ENCODE data around the gene HAUS5.
"Not testable (repeated sequence)": the region's sequence is repeated elsewhere in the genome, so short reads cannot be mapped to it uniquely, and the experiment has no call there.

The HAUS5 gene

DNA sequence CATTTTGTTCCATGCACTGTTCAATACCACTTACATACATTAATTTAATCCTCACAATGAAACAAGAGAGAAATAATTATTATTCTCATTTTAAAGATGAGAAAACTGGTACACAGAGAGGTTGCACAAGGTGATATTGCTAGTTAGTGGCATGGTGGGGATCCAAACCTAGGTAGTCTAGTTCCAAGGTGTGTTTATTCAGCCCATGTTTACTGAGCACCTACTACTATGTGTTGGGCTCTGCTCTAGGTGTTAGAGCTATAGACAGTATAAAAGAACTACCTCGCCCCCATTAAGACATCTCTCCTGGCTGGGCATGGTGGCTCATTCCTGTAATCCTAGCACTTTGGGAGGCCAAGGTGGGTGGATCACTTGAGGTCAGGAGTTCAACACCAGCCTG, 29.8 kb upstream of the HAUS5 start:
- H3K9ac ChIP-seq (ENCODE audit: low read length in 5 of 5): no peak overlapping the region
- H3K27ac ChIP-seq (ENCODE audit: low read depth, low read length): no peak overlapping the region
- no peaks in the 10 kb centered on the region for H3K36me3 ChIP-seq (ENCODE audit: control insufficient read depth in 5 of 5, insufficient read depth in 5 of 5, low read length in 5 of 5)
- H3K4me1 ChIP-seq (ENCODE audit: control insufficient read depth in 5 of 5, insufficient read depth in 5 of 5, low read length in 5 of 5): no peaks in the 10 kb centered on the region
- no peak overlapping the region for H3K4me3 ChIP-seq (ENCODE audit: low read depth in 1 of 5, low read length in 5 of 5)
- H3K27me3 ChIP-seq (ENCODE audit: control insufficient read depth in 5 of 5, insufficient read depth in 4 of 5, low read length in 5 of 5): peaks cover 3 to 15% (median 13%) of the 10 kb centered on the region in 5 donors
- peaks cover 0 to 3% (median 0%) of the 10 kb centered on the region in 5 donors for H3K9me3 ChIP-seq (ENCODE audit: control insufficient read depth in 5 of 5, low read length in 5 of 5)

DNA sequence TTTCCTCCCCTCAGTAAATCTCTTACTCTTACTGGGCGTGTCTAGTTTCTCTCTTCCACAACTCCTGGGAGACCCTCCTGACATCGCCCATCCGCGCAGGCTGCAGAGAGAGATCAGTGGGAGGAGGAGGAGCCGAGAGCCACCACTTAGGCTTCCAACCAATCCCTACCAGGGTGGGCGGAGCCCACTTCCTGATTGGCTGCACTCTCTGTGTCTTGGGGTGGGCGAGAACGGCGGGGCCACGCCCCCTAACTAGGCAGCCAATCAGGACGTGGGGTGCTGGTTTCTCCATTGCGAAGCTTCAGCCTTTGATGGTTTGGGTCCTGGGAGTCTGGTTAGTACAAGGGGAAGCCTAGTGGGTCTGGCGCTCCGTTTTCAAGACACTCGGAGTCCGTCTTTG, 26.7 kb upstream of the HAUS5 start, which contains the start of gene PMIS2:
Gene PMIS2 (plus strand): TSS at position 326 of the 400 bp plus-strand sequence. CDS start 87 bp downstream, outside the sequence.
- peaks cover 3 to 15% (median 10%) of the 10 kb centered on the region in 5 donors for H3K27me3 ChIP-seq (ENCODE audit: control insufficient read depth in 5 of 5, insufficient read depth in 4 of 5, low read length in 5 of 5)
- no peaks in the 10 kb centered on the region for H3K36me3 ChIP-seq (ENCODE audit: control insufficient read depth in 5 of 5, insufficient read depth in 5 of 5, low read length in 5 of 5)
- H3K27ac ChIP-seq (ENCODE audit: low read depth, low read length): no peak within 1 kb of the TSS
- no peaks in the 10 kb centered on the region for H3K4me1 ChIP-seq (ENCODE audit: control insufficient read depth in 5 of 5, insufficient read depth in 5 of 5, low read length in 5 of 5)
- no peak within 1 kb of the TSS for H3K9ac ChIP-seq (ENCODE audit: low read length in 5 of 5)
- H3K9me3 ChIP-seq (ENCODE audit: control insufficient read depth in 5 of 5, low read length in 5 of 5): peaks cover 0 to 3% (median 0%) of the 10 kb centered on the region in 5 donors
- H3K4me3 ChIP-seq (ENCODE audit: low read depth in 1 of 5, low read length in 5 of 5): no peak within 1 kb of the TSS

DNA sequence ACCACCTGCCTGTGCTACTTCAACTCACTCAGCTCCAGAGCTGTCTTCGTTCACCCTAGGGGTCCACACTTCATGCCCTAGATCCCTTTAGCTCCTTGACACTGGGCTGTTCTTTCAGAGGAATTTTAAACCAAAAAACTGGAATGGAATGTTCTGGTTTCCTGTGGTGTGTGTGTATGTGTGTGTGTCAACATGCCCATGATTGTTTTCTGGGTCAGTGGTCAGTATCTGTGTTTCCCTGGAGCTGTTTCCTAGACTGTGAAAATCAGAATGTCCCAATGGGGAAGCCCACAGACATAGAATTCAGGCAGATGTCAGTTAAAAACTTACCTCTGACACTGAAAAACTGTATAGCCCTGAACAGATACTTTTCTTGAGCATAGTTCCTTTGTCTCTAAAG, 25.2 kb upstream of the HAUS5 start:
- no peak overlapping the region for H3K9ac ChIP-seq (ENCODE audit: low read length in 5 of 5)
- peaks cover 3 to 15% (median 12%) of the 10 kb centered on the region in 5 donors for H3K27me3 ChIP-seq (ENCODE audit: control insufficient read depth in 5 of 5, insufficient read depth in 4 of 5, low read length in 5 of 5)
- H3K27ac ChIP-seq (ENCODE audit: low read depth, low read length): no peak overlapping the region
- no peak overlapping the region for H3K4me3 ChIP-seq (ENCODE audit: low read depth in 1 of 5, low read length in 5 of 5)
- H3K36me3 ChIP-seq (ENCODE audit: control insufficient read depth in 5 of 5, insufficient read depth in 5 of 5, low read length in 5 of 5): no peaks in the 10 kb centered on the region
- H3K9me3 ChIP-seq (ENCODE audit: control insufficient read depth in 5 of 5, low read length in 5 of 5): no peaks in the 10 kb centered on the region
- H3K4me1 ChIP-seq (ENCODE audit: control insufficient read depth in 5 of 5, insufficient read depth in 5 of 5, low read length in 5 of 5): no peaks in the 10 kb centered on the region

DNA sequence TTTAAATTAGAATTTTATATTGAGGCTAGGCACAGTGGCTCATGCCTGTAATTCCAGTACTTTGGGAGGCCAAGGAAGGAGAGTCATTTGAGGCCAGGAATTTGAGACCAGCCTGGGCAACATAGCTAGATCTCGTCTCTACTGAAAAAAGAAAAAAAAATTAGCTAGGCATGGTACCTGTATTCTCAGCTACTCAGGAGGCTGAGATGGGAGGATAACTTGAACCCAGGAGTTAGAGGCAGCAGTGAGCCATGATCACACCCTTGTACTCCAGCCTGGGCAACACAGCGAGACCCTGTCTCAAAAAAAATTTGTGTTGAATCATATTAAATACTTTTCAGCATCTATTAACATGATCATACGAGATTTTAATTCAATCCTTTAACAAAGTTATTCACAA, 21.7 kb upstream of the HAUS5 start:
- H3K9ac ChIP-seq (ENCODE audit: low read length in 5 of 5): no peak overlapping the region
- H3K27ac ChIP-seq (ENCODE audit: low read depth, low read length): no peak overlapping the region
- H3K27me3 ChIP-seq (ENCODE audit: control insufficient read depth in 5 of 5, insufficient read depth in 4 of 5, low read length in 5 of 5): peaks cover 0 to 6% (median 6%) of the 10 kb centered on the region in 5 donors
- no peaks in the 10 kb centered on the region for H3K4me1 ChIP-seq (ENCODE audit: control insufficient read depth in 5 of 5, insufficient read depth in 5 of 5, low read length in 5 of 5)
- no peak overlapping the region for H3K4me3 ChIP-seq (ENCODE audit: low read depth in 1 of 5, low read length in 5 of 5)
- no peaks in the 10 kb centered on the region for H3K9me3 ChIP-seq (ENCODE audit: control insufficient read depth in 5 of 5, low read length in 5 of 5)
- H3K36me3 ChIP-seq (ENCODE audit: control insufficient read depth in 5 of 5, insufficient read depth in 5 of 5, low read length in 5 of 5): no peaks in the 10 kb centered on the region

DNA sequence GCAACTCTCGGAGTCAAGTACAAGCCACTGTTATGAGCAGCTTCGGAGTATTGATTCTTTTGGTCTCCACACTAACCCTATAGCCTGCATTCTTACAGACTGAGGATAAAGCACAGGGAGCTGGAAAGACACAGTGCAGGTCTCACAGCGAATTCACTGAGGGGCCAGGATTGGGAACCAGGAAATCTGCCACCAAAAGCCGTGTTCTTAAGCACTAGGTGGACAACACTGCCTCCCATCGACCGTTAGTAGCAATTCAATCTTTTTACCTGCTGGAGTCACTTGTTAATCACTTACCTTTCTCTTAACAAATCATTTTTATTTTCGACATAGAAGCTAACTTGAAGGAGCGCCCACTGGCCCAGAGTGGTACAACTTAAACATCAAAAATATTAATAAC, 20.3 kb upstream of the HAUS5 start:
- Histone ChIP-seq H3K27ac (ENCODE audit: low read depth, low read length) (no peak overlapping the region), H3K9me3 (ENCODE audit: control insufficient read depth in 5 of 5, low read length in 5 of 5) (no peaks in the 10 kb centered on the region), H3K9ac (ENCODE audit: low read length in 5 of 5) (no peak overlapping the region), H3K4me3 (ENCODE audit: low read depth in 1 of 5, low read length in 5 of 5) (no peak overlapping the region), H3K4me1 (ENCODE audit: control insufficient read depth in 5 of 5, insufficient read depth in 5 of 5, low read length in 5 of 5) (no peaks in the 10 kb centered on the region), H3K36me3 (ENCODE audit: control insufficient read depth in 5 of 5, insufficient read depth in 5 of 5, low read length in 5 of 5) (no peaks in the 10 kb centered on the region), H3K27me3 (ENCODE audit: control insufficient read depth in 5 of 5, insufficient read depth in 4 of 5, low read length in 5 of 5) (peaks cover 0 to 5% (median 3%) of the 10 kb centered on the region in 5 donors)

DNA sequence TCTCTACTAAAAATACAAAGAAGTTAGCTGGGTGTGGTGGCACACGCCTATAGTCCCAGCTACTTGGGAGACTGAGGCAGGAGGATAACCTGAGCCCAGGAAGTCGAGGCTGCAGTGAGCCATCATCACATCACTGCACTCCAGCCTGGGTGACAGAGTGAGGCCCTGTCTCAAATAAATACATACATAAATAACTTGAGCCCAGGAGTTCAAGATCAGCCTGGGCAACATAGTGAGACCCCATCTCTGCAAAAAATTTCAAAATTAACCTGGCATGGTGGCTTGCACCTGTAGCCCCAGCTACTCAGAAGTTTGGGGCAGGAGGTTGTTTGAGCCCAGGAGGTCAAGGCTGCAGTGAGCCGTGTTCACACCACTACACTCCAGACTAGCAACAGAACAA, 17.5 kb upstream of the HAUS5 start:
- H3K9ac ChIP-seq (ENCODE audit: low read length in 5 of 5); H3K4me1 ChIP-seq (ENCODE audit: control insufficient read depth in 5 of 5, insufficient read depth in 5 of 5, low read length in 5 of 5); H3K36me3 ChIP-seq (ENCODE audit: control insufficient read depth in 5 of 5, insufficient read depth in 5 of 5, low read length in 5 of 5); H3K27ac ChIP-seq (ENCODE audit: low read depth, low read length); H3K9me3 ChIP-seq (ENCODE audit: control insufficient read depth in 5 of 5, low read length in 5 of 5); H3K4me3 ChIP-seq (ENCODE audit: low read depth in 1 of 5, low read length in 5 of 5); H3K27me3 ChIP-seq (ENCODE audit: control insufficient read depth in 5 of 5, insufficient read depth in 4 of 5, low read length in 5 of 5): not testable (repeated sequence)

DNA sequence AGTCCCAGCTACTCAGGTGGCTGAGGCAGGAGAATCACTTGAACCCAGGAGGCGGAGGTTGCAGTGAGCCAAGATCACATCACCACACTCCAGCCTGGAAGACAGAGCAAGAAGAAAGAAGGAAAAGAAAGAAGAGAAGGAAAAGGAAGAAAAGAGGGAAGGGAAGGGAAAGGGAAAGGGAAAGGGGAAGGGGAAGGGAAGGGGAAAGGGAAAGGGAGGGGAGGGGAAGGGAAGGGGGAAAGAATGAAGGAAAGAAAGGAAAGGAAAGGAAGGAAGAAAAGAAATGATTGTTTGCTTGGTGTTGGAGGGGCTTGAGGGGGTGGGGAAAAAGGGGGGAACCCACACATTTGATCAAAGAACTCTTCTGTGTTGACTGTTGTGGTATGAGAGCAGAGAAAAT, 16.6 kb upstream of the HAUS5 start:
- no peak overlapping the region for H3K9ac ChIP-seq (ENCODE audit: low read length in 5 of 5)
- H3K27ac ChIP-seq (ENCODE audit: low read depth, low read length): no peak overlapping the region
- H3K27me3 ChIP-seq (ENCODE audit: control insufficient read depth in 5 of 5, insufficient read depth in 4 of 5, low read length in 5 of 5): peaks cover 0 to 5% (median 3%) of the 10 kb centered on the region in 5 donors
- H3K4me3 ChIP-seq (ENCODE audit: low read depth in 1 of 5, low read length in 5 of 5): no peak overlapping the region
- H3K4me1 ChIP-seq (ENCODE audit: control insufficient read depth in 5 of 5, insufficient read depth in 5 of 5, low read length in 5 of 5): no peaks in the 10 kb centered on the region
- no peaks in the 10 kb centered on the region for H3K9me3 ChIP-seq (ENCODE audit: control insufficient read depth in 5 of 5, low read length in 5 of 5)
- no peaks in the 10 kb centered on the region for H3K36me3 ChIP-seq (ENCODE audit: control insufficient read depth in 5 of 5, insufficient read depth in 5 of 5, low read length in 5 of 5)

DNA sequence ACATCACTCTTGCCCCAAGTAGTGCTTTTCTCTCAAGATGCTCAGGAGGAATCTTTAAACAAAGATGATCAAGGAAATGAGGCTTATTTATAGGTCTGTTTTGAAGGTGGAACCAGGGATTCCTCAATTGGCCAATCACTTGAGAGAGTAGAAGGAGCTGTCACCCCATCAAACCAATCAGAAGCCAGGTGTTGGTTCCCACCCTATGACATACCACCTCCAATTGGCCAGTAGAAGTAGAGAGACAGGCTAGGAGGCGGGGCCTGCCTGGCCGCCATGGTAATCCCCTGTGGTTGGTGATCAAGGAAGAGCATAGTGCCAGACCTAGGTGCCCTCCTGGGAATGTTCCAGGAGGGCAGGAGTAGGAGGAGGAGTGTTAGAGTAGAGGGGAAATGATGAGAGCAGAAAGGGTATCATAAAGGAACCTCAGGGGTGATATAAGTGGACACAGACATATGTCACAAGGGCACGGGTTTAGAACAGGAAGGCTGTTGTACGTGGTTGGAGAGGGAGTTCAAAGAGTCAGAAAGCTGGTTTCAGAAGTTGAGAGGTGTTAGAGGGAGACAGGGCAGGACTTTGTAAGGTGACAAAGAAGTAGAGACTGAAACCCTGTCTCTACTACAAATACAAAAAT, 16.1 kb upstream of the HAUS5 start:
- no peak overlapping the region for H3K27ac ChIP-seq (ENCODE audit: low read depth, low read length)
- no peaks in the 10 kb centered on the region for H3K4me1 ChIP-seq (ENCODE audit: control insufficient read depth in 5 of 5, insufficient read depth in 5 of 5, low read length in 5 of 5)
- H3K36me3 ChIP-seq (ENCODE audit: control insufficient read depth in 5 of 5, insufficient read depth in 5 of 5, low read length in 5 of 5): no peaks in the 10 kb centered on the region
- H3K9me3 ChIP-seq (ENCODE audit: control insufficient read depth in 5 of 5, low read length in 5 of 5): no peaks in the 10 kb centered on the region
- H3K4me3 ChIP-seq (ENCODE audit: low read depth in 1 of 5, low read length in 5 of 5): no peak overlapping the region
- H3K27me3 ChIP-seq (ENCODE audit: control insufficient read depth in 5 of 5, insufficient read depth in 4 of 5, low read length in 5 of 5): peaks cover 0 to 5% (median 3%) of the 10 kb centered on the region in 5 donors
- H3K9ac ChIP-seq (ENCODE audit: low read length in 5 of 5): no peak overlapping the region

DNA sequence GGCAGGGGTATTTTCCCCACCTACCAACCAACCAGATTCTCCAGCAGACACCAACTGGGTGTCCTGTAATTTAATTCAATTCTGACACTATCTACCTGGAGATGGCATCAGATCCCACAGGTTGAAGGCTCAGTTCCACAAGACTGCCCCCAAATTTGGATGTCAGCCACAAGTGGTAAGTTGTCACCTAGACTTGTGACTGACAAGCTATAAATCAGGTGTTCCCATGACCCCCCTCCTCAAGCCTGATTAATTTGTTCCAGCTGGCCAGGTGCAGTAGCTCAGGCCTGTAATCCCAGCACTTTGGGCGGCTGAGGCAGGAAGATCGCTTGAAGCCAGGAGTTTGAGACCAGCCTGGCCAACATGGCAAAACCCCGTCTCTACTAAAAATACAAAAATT, 10.6 kb upstream of the HAUS5 start:
- Histone ChIP-seq H3K27me3 (ENCODE audit: control insufficient read depth in 5 of 5, insufficient read depth in 4 of 5, low read length in 5 of 5) (peaks cover 0 to 2% (median 0%) of the 10 kb centered on the region in 5 donors), H3K4me3 (ENCODE audit: low read depth in 1 of 5, low read length in 5 of 5) (no peak overlapping the region), H3K27ac (ENCODE audit: low read depth, low read length) (no peak overlapping the region), H3K4me1 (ENCODE audit: control insufficient read depth in 5 of 5, insufficient read depth in 5 of 5, low read length in 5 of 5) (no peaks in the 10 kb centered on the region), H3K36me3 (ENCODE audit: control insufficient read depth in 5 of 5, insufficient read depth in 5 of 5, low read length in 5 of 5) (no peaks in the 10 kb centered on the region), H3K9me3 (ENCODE audit: control insufficient read depth in 5 of 5, low read length in 5 of 5) (peaks cover 0 to 6% (median 0%) of the 10 kb centered on the region in 5 donors), H3K9ac (ENCODE audit: low read length in 5 of 5) (no peak overlapping the region)

DNA sequence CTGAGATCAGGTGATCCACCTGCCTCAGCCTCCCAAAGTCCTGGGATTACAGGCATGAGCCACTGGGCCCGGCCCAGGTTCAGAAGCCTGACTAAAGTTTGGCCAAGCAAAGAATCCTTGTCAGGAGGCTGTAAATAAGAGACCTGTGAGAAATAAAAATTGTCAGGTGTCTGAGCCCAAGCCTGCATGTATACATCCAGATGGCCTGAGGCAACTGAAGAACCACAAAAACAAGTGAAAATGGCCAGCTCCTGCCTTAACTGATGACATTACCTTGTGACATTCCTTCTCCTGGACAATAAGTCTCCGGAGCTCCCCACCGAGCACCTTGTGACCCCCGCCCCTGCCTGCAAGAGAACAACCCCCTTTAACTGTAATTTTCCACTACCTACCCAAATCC, 8.1 kb upstream of the HAUS5 start:
- H3K36me3 ChIP-seq (ENCODE audit: control insufficient read depth in 5 of 5, insufficient read depth in 5 of 5, low read length in 5 of 5); H3K9ac ChIP-seq (ENCODE audit: low read length in 5 of 5); H3K4me3 ChIP-seq (ENCODE audit: low read depth in 1 of 5, low read length in 5 of 5); H3K27me3 ChIP-seq (ENCODE audit: control insufficient read depth in 5 of 5, insufficient read depth in 4 of 5, low read length in 5 of 5); H3K27ac ChIP-seq (ENCODE audit: low read depth, low read length); H3K4me1 ChIP-seq (ENCODE audit: control insufficient read depth in 5 of 5, insufficient read depth in 5 of 5, low read length in 5 of 5): not testable (repeated sequence)
- peaks cover 0 to 13% (median 11%) of the 10 kb centered on the region in 5 donors for H3K9me3 ChIP-seq (ENCODE audit: control insufficient read depth in 5 of 5, low read length in 5 of 5)

Measured in subcutaneous abdominal adipose tissue (tissue), 5 donors.